GM19035 (cell line): ENCODE measurements around the gene SMOC2.

Source experiments
- ATAC-seq: cut with Tn5 transposase; IDR thresholded peaks from one replicate; pipeline ENCODE4 v1.9.1; 2021; ENCODE audit not compliant: unreplicated experiment

The SMOC2 gene

GRCh38 chr6:168415098-168415992, 25.6 kb upstream of the SMOC2 start:
- no peak for ATAC-seq

DNA sequence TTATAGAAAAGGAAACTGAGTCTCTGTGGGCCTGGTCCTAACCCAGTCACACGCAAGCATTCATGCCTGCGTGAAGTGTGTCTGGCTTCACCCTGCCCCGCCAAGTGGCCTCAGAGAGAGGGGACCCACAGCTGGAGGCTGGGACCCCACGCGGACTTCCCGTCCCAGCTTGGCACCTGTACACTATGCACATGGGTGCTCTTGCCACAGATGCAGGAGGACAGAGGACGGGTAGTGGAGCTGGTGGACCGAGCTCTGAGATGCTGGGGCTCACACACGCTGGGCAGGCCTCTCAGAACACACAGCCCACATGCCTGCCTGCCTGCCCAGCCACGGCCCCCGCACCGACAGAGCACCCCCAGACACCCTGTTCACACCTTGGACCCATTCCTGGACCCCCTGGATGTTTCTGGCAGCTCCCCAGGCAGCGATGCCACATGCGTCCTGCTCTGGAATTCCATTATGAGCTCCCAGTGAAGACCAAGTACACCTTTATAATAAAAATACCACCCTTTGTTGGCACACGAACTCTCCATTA, 24.9 kb upstream of the SMOC2 start:
- no peak for ATAC-seq

- ATAC-seq = no peak
Observed at GRCh38 chr6:168416531-168416930, 24.5 kb upstream of the SMOC2 start.

GRCh38 chr6:168417191-168417590, 23.8 kb upstream of the SMOC2 start:
- ATAC-seq = no peak

- ATAC-seq = no peak
Observed at GRCh38 chr6:168417679-168418557, 23.1 kb upstream of the SMOC2 start.

DNA sequence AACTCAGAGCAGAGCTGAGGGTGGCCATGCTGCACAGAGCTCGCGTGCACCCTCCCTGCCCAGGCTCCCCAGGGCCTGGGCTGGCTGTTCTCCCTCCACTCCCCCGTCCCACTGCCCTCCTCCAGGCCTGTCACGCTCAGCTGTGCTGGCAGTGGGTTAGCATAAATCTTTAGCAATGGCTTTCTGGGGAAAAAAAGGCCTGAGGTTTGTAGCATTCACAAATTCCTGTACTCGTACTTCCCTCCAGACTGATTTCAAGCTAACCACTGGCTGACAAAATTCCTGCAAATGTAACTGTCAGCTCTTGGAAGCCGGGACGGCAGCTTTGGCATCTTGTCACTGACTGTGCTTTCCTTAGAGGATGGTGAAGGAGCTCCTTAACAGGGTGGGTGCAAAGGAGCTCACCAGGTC, 22.3 kb upstream of the SMOC2 start:
- ATAC-seq = no peak

DNA sequence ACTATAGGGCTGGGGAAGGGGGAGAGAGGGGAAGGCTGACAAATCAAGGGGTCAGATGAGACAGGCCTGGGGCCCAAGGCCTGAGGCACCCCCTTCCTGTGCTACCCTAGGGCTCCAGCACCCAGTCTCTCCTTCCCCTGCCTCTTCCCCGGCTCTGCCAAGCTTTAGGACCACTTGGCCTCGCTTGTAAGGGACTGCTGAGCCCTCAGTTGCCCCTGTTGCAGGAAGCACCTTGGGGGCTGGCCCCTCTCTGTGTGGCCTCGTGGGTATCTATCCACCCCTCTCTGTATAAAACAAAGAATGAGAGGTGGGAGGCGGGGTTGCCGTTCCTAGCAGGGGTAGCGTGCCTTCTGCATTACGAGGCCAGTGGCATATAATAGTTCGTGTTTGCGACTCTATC, 21.4 kb upstream of the SMOC2 start:
- ATAC-seq = no peak

- ATAC-seq = no peak
Observed at GRCh38 chr6:168420084-168420483, 20.9 kb upstream of the SMOC2 start.

GRCh38 chr6:168420706-168421105, 20.3 kb upstream of the SMOC2 start:
- no peak for ATAC-seq

DNA sequence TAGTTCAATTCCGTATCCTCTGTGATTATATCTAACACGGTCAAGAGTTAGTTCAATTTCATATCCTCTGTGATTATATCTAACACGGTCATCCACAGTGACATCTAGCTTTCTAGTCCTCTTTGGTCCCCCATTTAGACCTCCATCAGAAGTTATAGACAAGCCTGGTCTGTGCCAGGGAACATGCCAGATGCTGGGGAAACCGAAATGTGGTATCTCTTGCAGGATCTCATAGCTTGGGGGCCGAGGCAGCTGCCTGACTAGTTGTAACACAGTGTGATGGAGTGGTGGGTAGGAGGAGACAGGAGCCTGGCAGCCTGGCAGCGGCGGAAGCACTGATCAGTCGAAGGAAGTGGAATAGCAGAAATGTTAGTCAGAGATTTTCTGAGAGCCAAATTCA, 13.8 kb upstream of the SMOC2 start:
- ATAC-seq = no peak

- no peak for ATAC-seq
Observed at GRCh38 chr6:168428052-168428826, 12.7 kb upstream of the SMOC2 start.

GRCh38 chr6:168428863-168429262, 12.1 kb upstream of the SMOC2 start:
- ATAC-seq = no peak

DNA sequence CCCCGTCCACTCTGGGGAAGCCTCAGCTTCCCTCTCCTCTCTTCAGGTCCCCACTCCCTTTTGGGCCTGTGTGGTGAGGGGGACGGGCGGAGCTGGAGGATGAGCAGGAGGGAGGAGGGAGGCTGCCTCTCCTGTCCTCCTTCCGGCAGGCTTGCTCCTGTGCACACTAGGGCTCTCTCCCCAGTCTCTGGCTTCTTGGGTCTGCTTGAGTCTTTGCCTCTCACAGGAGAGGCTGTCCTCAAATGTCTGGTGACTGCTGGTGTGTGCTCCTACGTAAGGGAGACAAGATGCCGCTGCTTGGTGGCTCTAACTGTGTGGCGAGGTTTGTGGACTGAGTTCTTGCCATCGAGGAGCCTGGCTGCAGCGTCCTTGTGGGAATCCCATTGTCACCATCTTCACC, 8.8 kb upstream of the SMOC2 start:
- ATAC-seq = no peak

GRCh38 chr6:168433898-168434297, 7.1 kb upstream of the SMOC2 start:
- no peak for ATAC-seq

GRCh38 chr6:168434505-168434904, 6.5 kb upstream of the SMOC2 start:
- no peak for ATAC-seq

- no peak for ATAC-seq
Observed at GRCh38 chr6:168437751-168438150, 3.2 kb upstream of the SMOC2 start.

DNA sequence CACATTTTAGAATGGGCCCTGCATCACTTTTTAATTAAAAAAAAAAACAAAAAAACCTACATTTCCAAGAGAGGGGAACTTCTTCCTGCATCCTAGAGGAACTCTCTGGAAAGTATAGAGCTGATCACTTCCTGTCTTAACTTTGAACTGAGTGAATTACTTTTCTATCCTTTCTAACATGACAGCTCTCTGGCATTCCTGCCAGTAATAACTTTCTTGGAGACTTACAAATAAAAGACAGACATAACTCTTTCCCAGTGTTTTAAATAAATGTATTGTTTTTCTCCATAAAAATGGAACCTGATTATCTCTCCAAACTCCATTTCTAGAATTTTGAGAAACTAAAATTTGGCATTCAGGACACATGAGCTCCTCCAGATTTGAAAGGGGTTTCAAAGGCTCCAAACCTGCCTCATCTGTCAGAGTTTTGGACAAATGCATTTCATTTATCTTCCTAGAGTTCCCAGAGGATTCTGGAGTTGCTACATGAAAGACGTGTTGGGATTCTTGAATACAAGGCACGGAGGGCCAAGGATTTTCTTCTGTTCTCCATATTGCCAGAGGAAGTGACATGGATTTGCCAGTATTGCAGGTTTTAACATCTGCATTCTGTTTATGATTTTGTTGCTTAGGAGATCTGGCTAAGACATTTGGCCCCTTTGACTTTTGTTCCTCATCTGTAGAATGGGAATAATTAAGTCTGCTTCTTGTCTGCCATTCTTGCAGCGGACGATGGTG, 2.0 kb upstream of the SMOC2 start:
- ATAC-seq = no peak

- ATAC-seq = no peak
Observed at GRCh38 chr6:168439794-168440450, 1.1 kb upstream of the SMOC2 start.

DNA sequence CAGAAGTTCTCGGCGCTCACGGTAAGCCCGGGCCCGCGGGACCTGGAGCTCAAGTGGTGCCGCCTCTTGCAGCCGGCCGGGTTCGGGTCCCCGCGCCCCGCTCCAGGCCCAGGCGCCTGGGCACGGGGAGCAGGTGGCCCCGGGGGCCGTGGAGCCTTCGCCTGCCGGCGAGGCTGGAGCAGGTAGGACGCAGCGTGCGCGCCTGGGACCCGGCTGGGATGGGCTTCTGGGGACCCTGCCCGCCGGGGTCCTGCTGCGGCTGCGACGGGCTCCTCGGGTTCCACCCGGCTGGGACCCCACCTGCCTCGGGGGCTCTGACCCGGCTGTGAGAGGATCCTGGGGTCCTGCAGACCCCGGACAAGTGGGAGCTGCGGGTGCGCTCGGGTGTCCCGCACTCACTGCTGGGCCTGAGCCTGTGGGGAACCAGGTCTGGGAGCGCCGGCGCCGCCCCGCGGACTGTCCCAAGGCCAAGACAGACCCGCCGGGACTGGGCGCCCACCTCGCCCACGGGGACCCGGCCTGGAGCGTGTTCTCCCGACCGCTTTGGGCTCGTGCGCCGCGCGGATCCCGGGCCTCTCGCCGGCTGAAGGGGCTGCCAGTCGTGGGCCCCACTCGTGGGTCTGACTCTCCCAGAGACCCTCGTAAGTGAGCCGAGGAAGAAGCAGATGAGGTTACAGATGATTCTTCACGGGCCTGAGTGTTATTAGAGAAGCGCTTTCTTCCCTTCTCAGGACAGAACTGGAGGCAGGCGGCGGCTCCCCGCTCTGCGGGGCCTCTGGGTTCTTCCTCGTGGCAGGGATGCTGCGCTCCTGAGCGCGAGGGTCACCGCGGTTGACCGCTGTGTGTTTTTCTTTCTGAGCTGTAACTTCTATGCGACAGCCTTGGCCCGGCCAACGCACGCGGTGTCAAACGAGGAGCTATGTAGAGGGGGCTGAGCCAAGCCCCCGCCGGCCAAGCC, 729 bp downstream of the SMOC2 start:
- ATAC-seq = no peak
